Measurements from ENCODE around the gene GCC1. TPM values are rescaled to one million over a fixed set of nuclear protein-coding genes. Genes with fewer than 3 reads are reported as not detected.

Gene GCC1
- total RNA-seq, 1 experiment from 2014 or later: 19.1 TPM

- TF ChIP-seq CTCF (IDR thresholded peaks at IDR 0.05): no peak
- no peak for TF ChIP-seq SIN3A (IDR thresholded peaks at IDR 0.05; ENCODE audit: borderline replicate concordance, insufficient read depth, low read depth, low read length)
- no peak for TF ChIP-seq REST (IDR thresholded peaks at IDR 0.05; ENCODE audit: insufficient read depth in 1 of 2, low read depth in 2 of 2, low read length in 1 of 2)
- no peak for TF ChIP-seq POLR2AphosphoS5 (IDR thresholded peaks at IDR 0.05; ENCODE audit: low read depth, low read length)
- no peak for TF ChIP-seq TCF7L2 (IDR thresholded peaks at IDR 0.05; ENCODE audit: low read depth, low read length)
- peaks cover 2% of the 10 kb centered on the region; the same call in 1 of the 2 replicates for H3K36me3 ChIP-seq (ENCODE audit: control insufficient read depth, insufficient read depth, low read length)
- no peaks in the 10 kb centered on the region for H3K27me3 ChIP-seq (ENCODE audit: control insufficient read depth, insufficient read depth, low read length)
- in situ Hi-C loops (cut with HindIII; ENCODE audit: low pct_unique_long_range_greater_than_20kb, low sequenced_read_pairs): no loop called here
- no peak overlapping the region for H3K27ac ChIP-seq (ENCODE audit: low read length)
- POLR2A ChIA-PET: no interaction called here
- H3K9me3 ChIP-seq (ENCODE audit: control insufficient read depth, insufficient read depth, low read depth, low read length): no peaks in the 10 kb centered on the region
- no peak overlapping the region for H3K4me3 ChIP-seq (ENCODE audit: low read depth in 2 of 2, low read length in 2 of 2)
- DNase-seq (ENCODE audit: low read depth, low spot score) (no peak), ATAC-seq (no peak)
- peaks cover 3% of the 10 kb centered on the region for H3K4me1 ChIP-seq (ENCODE audit: control insufficient read depth, insufficient read depth, low read length)
- intact Hi-C loops (cut with micrococcal nuclease; ENCODE audit: unreplicated experiment): no loop called here
- no TSS peak for BruUV-seq (replicated peaks)
- CTCF ChIA-PET: no interaction called here
Measured at GRCh38 chr7:127578711-127579275, 6.6 kb downstream of the GCC1 start.

- ATAC-seq (no peak), DNase-seq (ENCODE audit: low read depth, low spot score) (no peak)
- in situ Hi-C loops (cut with HindIII; ENCODE audit: low pct_unique_long_range_greater_than_20kb, low sequenced_read_pairs): no loop called here
- TF ChIP-seq CTCF (IDR thresholded peaks at IDR 0.05) (peak; percentile 53), POLR2AphosphoS5 (IDR thresholded peaks at IDR 0.05; ENCODE audit: low read depth, low read length) (no peak)
- Histone ChIP-seq H3K4me1 (ENCODE audit: control insufficient read depth, insufficient read depth, low read length) (no peaks in the 10 kb centered on the region), H3K36me3 (ENCODE audit: control insufficient read depth, insufficient read depth, low read length) (peaks cover 2% of the 10 kb centered on the region; the same call in 1 of the 2 replicates), H3K4me3 (ENCODE audit: low read depth in 2 of 2, low read length in 2 of 2) (no peak overlapping the region), H3K27me3 (ENCODE audit: control insufficient read depth, insufficient read depth, low read length) (no peaks in the 10 kb centered on the region), H3K9me3 (ENCODE audit: control insufficient read depth, insufficient read depth, low read depth, low read length) (no peaks in the 10 kb centered on the region), H3K27ac (ENCODE audit: low read length) (no peak overlapping the region)
- POLR2A ChIA-PET: no interaction called here
- CTCF ChIA-PET: no interaction called here
- intact Hi-C loops (cut with micrococcal nuclease; ENCODE audit: unreplicated experiment): no loop called here
- no TSS peak for BruUV-seq (replicated peaks)
Measured at GRCh38 chr7:127578036-127578684, 7.2 kb downstream of the GCC1 start.

Measured in Panc1 (cell line).